NB4 (cell line): Measurements from ENCODE around the gene ERGIC2.

Experiments
- DNase-seq: peaks from one replicate; pipeline ENCODE4 v3.0.0; 2010; ENCODE audit warnings: low read depth
- H3K4me3 ChIP-seq: one replicate; pipeline ENCODE4 v1.5.1; 2011; ENCODE audit warnings: mild to moderate bottlenecking, low read depth, low read length, moderate library complexity
- MYC ChIP-seq: IDR thresholded peaks from 2 replicates; pipeline ENCODE4 v1.6.1; 2011; ENCODE audit warnings: low read depth, low read length
- POLR2A ChIP-seq: IDR thresholded peaks from 2 replicates; pipeline ENCODE4 v1.6.1; 2011; ENCODE audit warnings: mild to moderate bottlenecking; ENCODE audit not compliant: insufficient read length; ENCODE audit errors: extremely low read depth
- TF ChIP-seq, protein P1 (sequence below): IDR thresholded peaks from 2 replicates; pipeline ENCODE4 v1.6.1; 2011; ENCODE audit warnings: low read depth, low read length
- TF ChIP-seq, protein P2 (sequence below): IDR thresholded peaks from one replicate; pipeline ENCODE4 v1.5.1; 2012; ENCODE audit warnings: low read depth, low read length

Gene ERGIC2

DNA sequence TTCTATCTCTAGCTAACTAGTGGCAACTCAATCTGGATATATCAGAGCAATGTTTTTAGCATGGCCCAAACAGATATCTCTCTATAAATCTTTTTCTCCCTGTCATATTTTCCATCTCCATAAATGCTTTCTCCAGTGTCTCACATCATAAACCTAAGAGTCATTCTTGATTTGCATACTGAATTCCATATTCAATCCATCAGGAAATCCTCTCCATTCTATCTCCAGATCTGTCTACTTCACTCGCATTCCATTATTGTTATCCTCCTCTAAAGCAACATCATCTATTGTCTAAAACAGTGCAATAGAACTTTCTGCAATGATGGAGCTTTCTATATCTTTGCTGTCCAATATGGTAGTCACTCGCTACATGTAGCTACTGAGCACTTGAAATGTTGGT, 45.5 kb upstream of the ERGIC2 start:
- no peak for DNase-seq
- H3K4me3 ChIP-seq = no peak overlapping the region
- TF ChIP-seq POLR2A = no peak
- TF ChIP-seq, protein P1, sequence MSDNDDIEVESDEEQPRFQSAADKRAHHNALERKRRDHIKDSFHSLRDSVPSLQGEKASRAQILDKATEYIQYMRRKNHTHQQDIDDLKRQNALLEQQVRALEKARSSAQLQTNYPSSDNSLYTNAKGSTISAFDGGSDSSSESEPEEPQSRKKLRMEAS = no peak
- TF ChIP-seq, protein P2, sequence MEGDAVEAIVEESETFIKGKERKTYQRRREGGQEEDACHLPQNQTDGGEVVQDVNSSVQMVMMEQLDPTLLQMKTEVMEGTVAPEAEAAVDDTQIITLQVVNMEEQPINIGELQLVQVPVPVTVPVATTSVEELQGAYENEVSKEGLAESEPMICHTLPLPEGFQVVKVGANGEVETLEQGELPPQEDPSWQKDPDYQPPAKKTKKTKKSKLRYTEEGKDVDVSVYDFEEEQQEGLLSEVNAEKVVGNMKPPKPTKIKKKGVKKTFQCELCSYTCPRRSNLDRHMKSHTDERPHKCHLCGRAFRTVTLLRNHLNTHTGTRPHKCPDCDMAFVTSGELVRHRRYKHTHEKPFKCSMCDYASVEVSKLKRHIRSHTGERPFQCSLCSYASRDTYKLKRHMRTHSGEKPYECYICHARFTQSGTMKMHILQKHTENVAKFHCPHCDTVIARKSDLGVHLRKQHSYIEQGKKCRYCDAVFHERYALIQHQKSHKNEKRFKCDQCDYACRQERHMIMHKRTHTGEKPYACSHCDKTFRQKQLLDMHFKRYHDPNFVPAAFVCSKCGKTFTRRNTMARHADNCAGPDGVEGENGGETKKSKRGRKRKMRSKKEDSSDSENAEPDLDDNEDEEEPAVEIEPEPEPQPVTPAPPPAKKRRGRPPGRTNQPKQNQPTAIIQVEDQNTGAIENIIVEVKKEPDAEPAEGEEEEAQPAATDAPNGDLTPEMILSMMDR = no peak
- TF ChIP-seq MYC = no peak

DNA sequence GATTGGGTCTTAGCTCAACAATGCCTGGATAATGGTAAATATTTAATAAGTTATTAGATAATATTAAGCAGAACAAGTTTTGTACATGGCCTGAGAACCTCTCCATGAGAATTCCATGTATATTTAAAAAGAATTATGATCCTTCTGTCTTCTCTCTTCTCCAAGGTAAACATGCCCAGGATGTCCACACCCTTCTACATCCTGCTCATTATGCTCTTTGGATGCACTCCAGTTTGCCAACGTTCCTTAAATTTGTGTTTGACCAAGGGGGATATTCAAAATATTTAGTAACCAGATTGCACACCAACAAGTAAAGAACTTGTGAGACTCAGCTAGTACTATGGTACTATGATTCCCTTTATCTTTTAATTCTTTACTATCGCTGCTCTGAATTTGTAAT, 44.8 kb upstream of the ERGIC2 start:
- DNase-seq = no peak
- H3K4me3 ChIP-seq = no peak overlapping the region
- TF ChIP-seq, protein P1 = no peak
- no peak for TF ChIP-seq POLR2A
- TF ChIP-seq, protein P2 = no peak
- TF ChIP-seq MYC = no peak

DNA sequence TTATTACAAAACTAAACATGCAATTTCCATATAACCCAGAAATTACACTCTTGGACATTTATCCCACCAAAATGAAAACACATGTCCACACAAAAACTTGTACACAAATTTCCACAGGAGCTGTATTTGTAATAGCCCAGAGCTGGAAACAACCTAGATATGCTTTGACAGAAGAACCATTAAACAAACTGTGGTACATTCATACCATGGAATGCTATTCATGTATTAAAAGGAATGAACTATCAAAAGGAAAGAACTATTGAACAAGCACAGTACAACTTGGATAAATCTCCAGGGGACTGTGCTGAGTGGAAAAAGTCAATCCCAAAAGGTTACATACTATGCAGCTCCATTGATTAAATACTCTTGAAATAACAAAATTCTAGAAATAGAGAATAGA, 35.8 kb upstream of the ERGIC2 start:
- DNase-seq = no peak
- H3K4me3 ChIP-seq = no peak overlapping the region
- TF ChIP-seq MYC = no peak
- TF ChIP-seq, protein P1 = no peak

DNA sequence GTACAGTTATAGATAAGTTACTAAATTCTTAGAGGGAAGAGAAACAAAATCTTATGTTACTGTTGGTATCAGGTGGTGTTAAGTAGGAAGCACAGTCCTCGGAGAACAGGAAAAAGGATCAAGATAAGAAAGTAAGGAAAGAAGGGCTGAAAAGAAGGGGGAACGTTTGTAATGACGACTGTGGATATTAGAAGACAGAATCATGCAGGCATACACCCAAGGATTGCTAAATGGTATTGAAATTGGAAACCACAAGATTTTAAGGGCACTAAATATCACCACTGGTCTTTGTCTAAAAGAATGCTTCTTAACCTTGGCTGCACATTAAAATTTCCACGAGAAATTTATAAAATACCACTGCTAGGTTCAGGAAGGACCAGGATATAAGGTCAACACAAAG, 34.1 kb upstream of the ERGIC2 start:
- no peak for TF ChIP-seq POLR2A
- TF ChIP-seq, protein P2 = no peak
- TF ChIP-seq, protein P1 = no peak
- TF ChIP-seq MYC = no peak
- no peak for DNase-seq
- H3K4me3 ChIP-seq = no peak overlapping the region

DNA sequence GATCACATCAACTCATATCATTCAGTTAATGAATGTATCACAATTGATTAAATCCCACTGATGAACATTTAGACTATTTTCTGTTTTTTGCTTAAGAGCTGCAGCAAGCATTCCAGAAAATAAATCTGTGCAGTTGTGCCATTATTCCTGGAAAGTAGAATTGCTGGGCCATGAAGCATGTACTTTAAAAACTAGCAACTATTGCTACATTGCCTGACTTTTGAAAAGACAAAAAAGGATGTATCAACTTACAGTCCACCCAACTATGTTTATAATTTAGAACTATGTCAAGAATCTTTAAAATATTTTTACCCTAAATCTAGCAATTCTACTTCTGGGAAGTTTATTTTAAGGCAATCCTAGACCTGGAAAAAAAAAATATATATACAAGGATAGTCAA, 33.4 kb upstream of the ERGIC2 start:
- TF ChIP-seq POLR2A = no peak
- DNase-seq = no peak

DNA sequence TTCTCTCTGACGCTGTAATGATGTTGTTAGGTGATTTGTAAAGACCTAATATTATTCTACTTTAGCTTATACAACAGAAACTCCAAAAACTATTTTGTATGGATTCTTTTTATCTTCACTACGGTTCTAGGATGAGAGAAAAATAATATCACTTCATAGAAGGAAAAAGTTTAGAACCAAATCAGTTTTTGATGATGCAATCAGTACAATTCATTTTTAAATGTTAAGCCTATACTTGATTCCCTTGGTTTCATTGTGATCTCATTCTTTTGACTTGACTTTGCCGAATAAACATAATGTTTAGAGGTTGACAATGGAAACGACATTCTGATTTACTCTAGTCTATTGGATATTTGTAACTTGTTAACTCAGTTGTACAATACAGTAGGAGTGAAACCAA, 24.6 kb upstream of the ERGIC2 start:
- no peak for TF ChIP-seq POLR2A
- no peak for TF ChIP-seq MYC
- TF ChIP-seq, protein P2 = no peak
- TF ChIP-seq, protein P1 = no peak
- H3K4me3 ChIP-seq = no peak overlapping the region
- no peak for DNase-seq

More for the DNA sequence above, 33.4 kb upstream of the ERGIC2 start:
- no peak overlapping the region for H3K4me3 ChIP-seq

DNA sequence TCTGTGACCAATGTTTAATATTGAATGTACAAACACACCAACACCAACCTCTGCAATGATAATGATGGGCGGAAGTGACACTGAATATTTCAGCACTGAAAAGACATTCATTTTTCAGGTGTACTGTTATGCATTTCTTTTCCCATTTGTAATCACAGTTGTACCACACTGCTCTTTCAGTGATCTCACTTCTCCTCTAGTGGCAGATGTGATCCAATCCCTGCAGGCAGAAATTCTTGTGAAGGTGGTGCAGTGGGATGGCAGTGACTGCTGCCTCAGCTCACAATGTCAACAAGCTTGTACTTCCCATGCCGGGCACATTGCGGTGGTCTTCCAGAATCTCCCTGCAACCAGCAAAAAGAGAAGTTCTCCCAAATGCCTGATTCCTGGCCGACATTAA, 23.0 kb upstream of the ERGIC2 start:
- DNase-seq = no peak
- TF ChIP-seq, protein P2 = no peak
- TF ChIP-seq MYC (no peak), POLR2A (no peak)
- TF ChIP-seq, protein P1 = no peak
- H3K4me3 ChIP-seq = no peak overlapping the region
